GM19035 (cell line): ENCODE results near the gene AMT.
"Not testable (repeated sequence)": the region's sequence is repeated elsewhere in the genome, so short reads cannot be mapped to it uniquely, and the experiment has no call there.

Experiments
- ATAC-seq: cut with Tn5 transposase; IDR thresholded peaks from one replicate; pipeline ENCODE4 v1.9.1; 2021; ENCODE audit not compliant: unreplicated experiment

The AMT gene

GRCh38 chr3:49424816-49425215, 2.5 kb upstream of the AMT start:
- ATAC-seq: no peak

- no peak for ATAC-seq
These were observed 339 bp downstream of the AMT start for GRCh38 chr3:49421890-49422378.

GRCh38 chr3:49417516-49418120, 4.7 kb downstream of the AMT start:
- ATAC-seq: no peak

GRCh38 chr3:49416867-49417266, 5.4 kb downstream of the AMT start:
- no peak for ATAC-seq

GRCh38 chr3:49415931-49416601, 6.2 kb downstream of the AMT start:
- no peak for ATAC-seq

GRCh38 chr3:49414753-49415152, 7.5 kb downstream of the AMT start:
- ATAC-seq: no peak

- no peak for ATAC-seq
These were observed 8.9 kb downstream of the AMT start for GRCh38 chr3:49413338-49413734.

GRCh38 chr3:49412632-49413337, 9.5 kb downstream of the AMT start:
- ATAC-seq: no peak

GRCh38 chr3:49411968-49412631, 10.2 kb downstream of the AMT start, which contains the start of the genes RHOA and TCTA:
TSS of gene RHOA (minus strand) at chr3:49411976. CDS start at chr3:49375589, 36,387 bp downstream.
TSS of gene TCTA (plus strand) at chr3:49412423. CDS start at chr3:49412427, 4 bp downstream.
- ATAC-seq: peak; percentile 79

GRCh38 chr3:49411535-49411967, 10.7 kb downstream of the AMT start:
- ATAC-seq: peak; percentile 36

- ATAC-seq: no peak
These were observed 11.3 kb downstream of the AMT start for GRCh38 chr3:49410846-49411534.

GRCh38 chr3:49410066-49410845, 12.0 kb downstream of the AMT start:
- ATAC-seq: no peak

- no peak for ATAC-seq
These were observed 15.4 kb downstream of the AMT start for GRCh38 chr3:49406571-49407565.

GRCh38 chr3:49405570-49405969, 16.7 kb downstream of the AMT start:
- not testable (repeated sequence) for ATAC-seq

- no peak for ATAC-seq
These were observed 18.4 kb downstream of the AMT start for GRCh38 chr3:49403891-49404290.

GRCh38 chr3:49401766-49402165, 20.5 kb downstream of the AMT start:
- ATAC-seq: no peak

- ATAC-seq: no peak
These were observed 22.8 kb downstream of the AMT start for GRCh38 chr3:49399461-49399860.

GRCh38 chr3:49397470-49397869, 24.8 kb downstream of the AMT start:
- no peak for ATAC-seq

- ATAC-seq: not testable (repeated sequence)
These were observed 31.0 kb downstream of the AMT start for GRCh38 chr3:49391310-49391709.
